K562 (cell line): ENCODE results near the gene BIRC7. TPM values are rescaled to one million over a fixed set of nuclear protein-coding genes. Genes with fewer than 3 reads are reported as not detected.
A peak's percentile ranks its signal among the peaks of the same experiment; 100 is the strongest.

Experiments used
- BACH1 ChIP-seq: fragments of 200-800 bp; sonication (Bioruptor generic); IDR thresholded peaks from 2 replicates; pipeline ENCODE4 v1.6.1; 2016; ENCODE audit warnings: missing genetic modification characterization, missing compliant biosample characterization
- CBFA2T2 ChIP-seq: fragments of 450-650 bp; conservative IDR thresholded peaks from 2 replicates; pipeline ENCODE4 v1.6.1; 2017; ENCODE audit warnings: mild to moderate bottlenecking
- CTBP1 ChIP-seq: fragments of 450-650 bp; IDR thresholded peaks from 2 replicates; pipeline ENCODE4 v1.6.1; 2016; ENCODE audit warnings: borderline replicate concordance
- ETS2 ChIP-seq: IDR thresholded peaks from 2 replicates; pipeline ENCODE4 v1.6.1; 2016; ENCODE audit warnings: borderline replicate concordance, missing genetic modification characterization, mild to moderate bottlenecking, moderate library complexity, missing compliant biosample characterization; ENCODE audit not compliant: poor library complexity, severe bottlenecking
- EZH2 ChIP-seq: IDR thresholded peaks from 2 replicates; pipeline ENCODE4 v1.6.1; 2012; ENCODE audit warnings: low read depth, mild to moderate bottlenecking, inconsistent platforms, low read length, borderline replicate concordance
- HDAC1 ChIP-seq, 2 experiments: fragments of 450-650 bp; IDR thresholded peaks; 2 replicates each; pipeline ENCODE4 v1.6.1; 2016 to 2017; ENCODE audit warnings: inconsistent platforms in 1 of 2, mild to moderate bottlenecking in 1 of 2, moderate library complexity in 1 of 2
- KHSRP ChIP-seq: fragments of 450-650 bp; IDR thresholded peaks from 2 replicates; pipeline ENCODE4 v1.6.1; 2017
- KLF6 ChIP-seq: fragments of 250-450 bp; sonication (Bioruptor Pico); IDR thresholded peaks from 2 replicates; pipeline ENCODE4 v1.4.0; 2020; ENCODE audit warnings: mild to moderate bottlenecking, moderate library complexity, borderline replicate concordance
- LCOR ChIP-seq: sonication (generic); formaldehyde crosslinking; IDR thresholded peaks from 2 replicates; pipeline ENCODE4 v1.8.0; 2022; ENCODE audit warnings: mild to moderate bottlenecking, missing genetic modification reagents
- NR1H2 ChIP-seq: sonication (generic); formaldehyde crosslinking; IDR thresholded peaks from 2 replicates; pipeline ENCODE4 v1.4.0; 2020; ENCODE audit warnings: mild to moderate bottlenecking, missing genetic modification reagents
- POLR2AphosphoS5 ChIP-seq: IDR thresholded peaks from 2 replicates; pipeline ENCODE4 v1.6.1; 2011; ENCODE audit warnings: mild to moderate bottlenecking, low read depth, low read length, moderate library complexity; ENCODE audit not compliant: control insufficient read depth, insufficient read depth
- POLR2G ChIP-seq: fragments of 200-400 bp; formaldehyde crosslinking; IDR thresholded peaks from 2 replicates; pipeline ENCODE4 v1.6.1; 2017; ENCODE audit warnings: low read depth, mild to moderate bottlenecking, antibody characterized with exemption, low read length, moderate library complexity
- RAD51 ChIP-seq: fragments of 450-650 bp; IDR thresholded peaks from 2 replicates; pipeline ENCODE4 v1.7.1; 2016; ENCODE audit warnings: low read depth, mild to moderate bottlenecking, borderline replicate concordance
- RFX5 ChIP-seq: IDR thresholded peaks from 2 replicates; pipeline ENCODE4 v1.6.1; 2011; ENCODE audit warnings: low read depth, mild to moderate bottlenecking, improper control_type of control experiment, low read length
- SMAD2 ChIP-seq: fragments of 150-350 bp; IDR thresholded peaks from 2 replicates; pipeline ENCODE4 v1.6.1; 2014; ENCODE audit warnings: low read depth, mild to moderate bottlenecking, low read length
- SMAD4 ChIP-seq: fragments of 250-450 bp; sonication (Bioruptor Pico); conservative IDR thresholded peaks from 2 replicates; pipeline ENCODE4 v1.8.0; 2021; ENCODE audit warnings: inconsistent platforms, mild to moderate bottlenecking, moderate library complexity
- TAL1 ChIP-seq: fragments of 450-650 bp; IDR thresholded peaks from 2 replicates; pipeline ENCODE4 v1.6.1; 2016; ENCODE audit warnings: mild to moderate bottlenecking
- XRCC3 ChIP-seq: fragments of 450-650 bp; IDR thresholded peaks from 2 replicates; pipeline ENCODE4 v1.6.1; 2017; ENCODE audit warnings: mild to moderate bottlenecking, moderate library complexity
- ZNF184 ChIP-seq: sonication (generic); formaldehyde crosslinking; IDR thresholded peaks from 2 replicates; pipeline ENCODE4 v1.5.0; 2020; ENCODE audit warnings: missing genetic modification reagents
- ZNF583 ChIP-seq: fragments of 250-450 bp; sonication (Bioruptor Pico); IDR thresholded peaks from 2 replicates; pipeline ENCODE4 v1.4.0; 2020
- polyA plus RNA-seq, 8 experiments: library from polyadenylated mRNA; depleted of rRNA in 4 of 8; stranded (reverse) in 5 of 8; unstranded in 3 of 8; fragments of >200 nt; fragmentation: Nextera tagmentation in 2 of 8; fragmentation: Illumina TruSeq in 1 of 8; extraction: Ambion mirVana in 2 of 8; extraction: Trizol in 1 of 8; gene quantifications; 2 replicates each; pipeline versions ENCODE4 v1.2.1 to v1.2.3, GENCODE V29; 2011 to 2014; ENCODE audit warnings: inconsistent platforms in 1 of 8, missing spikeins in 1 of 8
- total RNA-seq, 7 experiments: library from RNA; depleted of rRNA in 6 of 7; stranded (reverse); fragments of >200 nt in 6 of 7; fragmentation: Illumina TruSeq in 2 of 7; extraction: Trizol in 2 of 7; gene quantifications; 2 replicates each; pipeline versions ENCODE4 v1.2.1 to v1.2.3, GENCODE V29; 2011 to 2021; ENCODE audit warnings: low replicate concordance in 1 of 7
- TF ChIP-seq, protein P1 (sequence below): fragments of 250-450 bp; sonication (Bioruptor Pico); IDR thresholded peaks from 2 replicates; pipeline ENCODE4 v1.4.0; 2020; ENCODE audit warnings: mild to moderate bottlenecking, moderate library complexity, borderline replicate concordance
- TF ChIP-seq, protein P2 (sequence below): sonication (generic); formaldehyde crosslinking; IDR thresholded peaks from 2 replicates; pipeline ENCODE4 v1.8.0; 2023; ENCODE audit warnings: mild to moderate bottlenecking, missing genetic modification reagents

BIRC7 gene
- total and polyA plus RNA-seq, 9 of the 15 experiments (the other 6 are each of a cell fraction or from before 2014, with no cell fraction given) = 0.14 to 0.19 (median 0.16) TPM; not detected in 5

DNA sequence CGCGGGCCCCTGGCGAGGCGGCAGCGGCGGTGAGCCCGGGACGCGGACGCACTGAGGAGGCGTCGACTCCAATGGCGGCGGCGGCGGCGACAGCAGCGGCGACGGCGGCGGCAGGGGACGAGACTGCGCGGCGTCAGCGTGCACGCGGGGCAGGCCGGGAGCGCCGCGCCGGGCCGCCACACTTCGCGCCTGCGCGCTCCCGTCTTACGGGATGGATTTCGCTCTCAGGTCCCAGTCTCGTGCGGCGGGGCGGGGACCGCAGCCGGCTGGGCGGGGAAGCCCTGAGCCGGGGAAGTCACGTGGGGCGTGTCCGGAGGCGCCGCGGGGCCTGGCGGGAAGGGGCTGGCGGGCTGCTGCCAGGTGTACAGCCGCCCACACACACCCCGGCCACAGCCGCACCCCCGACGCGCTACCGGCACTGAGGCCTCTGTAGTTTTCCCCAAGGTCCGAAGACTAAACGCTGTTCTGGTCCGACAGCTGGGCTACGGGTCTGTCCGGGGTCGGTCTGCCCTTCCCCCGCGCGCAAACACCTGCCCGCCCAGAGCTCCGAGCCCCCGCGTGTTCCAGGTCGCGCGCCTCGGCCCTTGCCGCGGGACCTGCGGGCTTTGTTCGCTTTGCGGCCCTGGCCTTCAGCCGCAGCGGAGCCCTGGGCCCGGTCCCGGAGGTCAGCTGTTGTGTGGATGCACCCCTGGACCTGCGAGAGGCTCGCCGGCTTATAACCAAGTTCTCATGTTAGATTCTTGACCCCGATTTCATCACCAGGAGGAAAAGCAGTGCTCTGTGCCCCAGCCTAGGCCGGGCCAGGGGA is 19.5 kb upstream of the BIRC7 start, which contains the start of gene YTHDF1 (continued):
- TF ChIP-seq, protein P1, sequence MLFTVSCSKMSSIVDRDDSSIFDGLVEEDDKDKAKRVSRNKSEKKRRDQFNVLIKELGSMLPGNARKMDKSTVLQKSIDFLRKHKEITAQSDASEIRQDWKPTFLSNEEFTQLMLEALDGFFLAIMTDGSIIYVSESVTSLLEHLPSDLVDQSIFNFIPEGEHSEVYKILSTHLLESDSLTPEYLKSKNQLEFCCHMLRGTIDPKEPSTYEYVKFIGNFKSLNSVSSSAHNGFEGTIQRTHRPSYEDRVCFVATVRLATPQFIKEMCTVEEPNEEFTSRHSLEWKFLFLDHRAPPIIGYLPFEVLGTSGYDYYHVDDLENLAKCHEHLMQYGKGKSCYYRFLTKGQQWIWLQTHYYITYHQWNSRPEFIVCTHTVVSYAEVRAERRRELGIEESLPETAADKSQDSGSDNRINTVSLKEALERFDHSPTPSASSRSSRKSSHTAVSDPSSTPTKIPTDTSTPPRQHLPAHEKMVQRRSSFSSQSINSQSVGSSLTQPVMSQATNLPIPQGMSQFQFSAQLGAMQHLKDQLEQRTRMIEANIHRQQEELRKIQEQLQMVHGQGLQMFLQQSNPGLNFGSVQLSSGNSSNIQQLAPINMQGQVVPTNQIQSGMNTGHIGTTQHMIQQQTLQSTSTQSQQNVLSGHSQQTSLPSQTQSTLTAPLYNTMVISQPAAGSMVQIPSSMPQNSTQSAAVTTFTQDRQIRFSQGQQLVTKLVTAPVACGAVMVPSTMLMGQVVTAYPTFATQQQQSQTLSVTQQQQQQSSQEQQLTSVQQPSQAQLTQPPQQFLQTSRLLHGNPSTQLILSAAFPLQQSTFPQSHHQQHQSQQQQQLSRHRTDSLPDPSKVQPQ = 0 out of 2 replicates have a peak, but pooled peaks have one; percentile 48
- TF ChIP-seq KHSRP (no peak), KLF6 (CRISPR knock-in tag) (0 out of 2 replicates have a peak, but pooled peaks have one; percentile 74), ZNF184 (CRISPR knock-in tag) (no peak), ETS2 (no peak), CTBP1 (peak; percentile 82), SMAD4 (CRISPR knock-in tag) (peak; percentile 83; the same call in 1 of the 2 replicates), RAD51 (peak; percentile 95), TAL1 (no peak), POLR2G (peak; percentile 86), ZNF583 (CRISPR knock-in tag) (peak; percentile 72), EZH2 (no peak), POLR2AphosphoS5 (peak; percentile 30; the same call in 1 of the 2 replicates), BACH1 (tag) (no peak), SMAD2 (no peak), CBFA2T2 (peak; percentile 74), HDAC1 (IDR thresholded peaks at IDR 0.05) (peak in 1 of 2 experiments; percentile 65; a peak in 2 of 4 replicates), LCOR (CRISPR knock-in tag) (no peak), XRCC3 (no peak), NR1H2 (CRISPR knock-in tag) (no peak), RFX5 (no peak)
- TF ChIP-seq, protein P2, sequence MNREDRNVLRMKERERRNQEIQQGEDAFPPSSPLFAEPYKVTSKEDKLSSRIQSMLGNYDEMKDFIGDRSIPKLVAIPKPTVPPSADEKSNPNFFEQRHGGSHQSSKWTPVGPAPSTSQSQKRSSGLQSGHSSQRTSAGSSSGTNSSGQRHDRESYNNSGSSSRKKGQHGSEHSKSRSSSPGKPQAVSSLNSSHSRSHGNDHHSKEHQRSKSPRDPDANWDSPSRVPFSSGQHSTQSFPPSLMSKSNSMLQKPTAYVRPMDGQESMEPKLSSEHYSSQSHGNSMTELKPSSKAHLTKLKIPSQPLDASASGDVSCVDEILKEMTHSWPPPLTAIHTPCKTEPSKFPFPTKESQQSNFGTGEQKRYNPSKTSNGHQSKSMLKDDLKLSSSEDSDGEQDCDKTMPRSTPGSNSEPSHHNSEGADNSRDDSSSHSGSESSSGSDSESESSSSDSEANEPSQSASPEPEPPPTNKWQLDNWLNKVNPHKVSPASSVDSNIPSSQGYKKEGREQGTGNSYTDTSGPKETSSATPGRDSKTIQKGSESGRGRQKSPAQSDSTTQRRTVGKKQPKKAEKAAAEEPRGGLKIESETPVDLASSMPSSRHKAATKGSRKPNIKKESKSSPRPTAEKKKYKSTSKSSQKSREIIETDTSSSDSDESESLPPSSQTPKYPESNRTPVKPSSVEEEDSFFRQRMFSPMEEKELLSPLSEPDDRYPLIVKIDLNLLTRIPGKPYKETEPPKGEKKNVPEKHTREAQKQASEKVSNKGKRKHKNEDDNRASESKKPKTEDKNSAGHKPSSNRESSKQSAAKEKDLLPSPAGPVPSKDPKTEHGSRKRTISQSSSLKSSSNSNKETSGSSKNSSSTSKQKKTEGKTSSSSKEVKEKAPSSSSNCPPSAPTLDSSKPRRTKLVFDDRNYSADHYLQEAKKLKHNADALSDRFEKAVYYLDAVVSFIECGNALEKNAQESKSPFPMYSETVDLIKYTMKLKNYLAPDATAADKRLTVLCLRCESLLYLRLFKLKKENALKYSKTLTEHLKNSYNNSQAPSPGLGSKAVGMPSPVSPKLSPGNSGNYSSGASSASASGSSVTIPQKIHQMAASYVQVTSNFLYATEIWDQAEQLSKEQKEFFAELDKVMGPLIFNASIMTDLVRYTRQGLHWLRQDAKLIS = no peak
